WTC11 (cell line): ENCODE results near the gene TDRD15. TPM values are rescaled to one million over a fixed set of nuclear protein-coding genes. Genes with fewer than 3 reads are reported as not detected.

ENCODE experiments used
- ATAC-seq: fragments of 200-7000 bp; cut with Tn5 transposase; 2 replicates; pipeline ENCODE4 v1.10.0; 2021; ENCODE audit warnings: mild to moderate bottlenecking, moderate library complexity
- CTCF ChIA-PET: fragments of 300-600 bp; sonication (Branson Sonifier 250); formaldehyde crosslinking; loops from one replicate; lab custom pipeline; 2021; ENCODE audit warnings: antibody characterized with exemption; lab: Charles Lee
- POLR2A ChIA-PET: fragments of 350-600 bp; sonication (Branson Sonifier 250); formaldehyde crosslinking; loops from one replicate; lab custom pipeline; 2021; ENCODE audit warnings: antibody characterized with exemption; lab: Charles Lee
- DNase-seq: peaks from one replicate; pipeline ENCODE4 v3.0.0; 2021; ENCODE audit warnings: low spot score
- H3K27ac Mint-ChIP-seq: 2 replicates; pipeline ENCODE4 v1.8.0; 2021; ENCODE audit warnings: mixed read lengths
- H3K27me3 Mint-ChIP-seq: 2 replicates; pipeline ENCODE4 v1.8.0; 2021; ENCODE audit warnings: low read depth, mild to moderate bottlenecking, moderate library complexity, mixed read lengths
- H3K36me3 Mint-ChIP-seq: 2 replicates; pipeline ENCODE4 v1.8.0; 2021; ENCODE audit warnings: mixed read lengths
- H3K4me1 Mint-ChIP-seq: 2 replicates; pipeline ENCODE4 v1.8.0; 2022; ENCODE audit warnings: mixed read lengths
- H3K4me3 Mint-ChIP-seq: 2 replicates; pipeline ENCODE4 v1.8.0; 2021; ENCODE audit warnings: mild to moderate bottlenecking, moderate library complexity, mixed read lengths
- H3K9me3 Mint-ChIP-seq: 2 replicates; pipeline ENCODE4 v1.8.0; 2021; ENCODE audit warnings: mixed read lengths
- ATF1 ChIP-seq: sonication (generic); formaldehyde crosslinking; IDR thresholded peaks from 2 replicates; pipeline ENCODE4 v1.8.1; 2023; ENCODE audit warnings: mild to moderate bottlenecking, moderate library complexity, missing genetic modification reagents
- CTCF ChIP-seq: fragments of 200-600 bp; IDR thresholded peaks from 2 replicates; pipeline ENCODE4 v1.8.0; 2022; ENCODE audit warnings: antibody characterized with exemption
- FOXP1 ChIP-seq: sonication (generic); formaldehyde crosslinking; IDR thresholded peaks from 2 replicates; pipeline ENCODE4 v1.8.0; 2022; ENCODE audit warnings: missing genetic modification reagents, mild to moderate bottlenecking, moderate library complexity, borderline replicate concordance
- JAZF1 ChIP-seq: fragments of 250-450 bp; sonication (Bioruptor Pico); IDR thresholded peaks from 2 replicates; pipeline ENCODE4 v1.9.0; 2021; ENCODE audit warnings: moderate library complexity, mild to moderate bottlenecking, inconsistent platforms
- NR1H2 ChIP-seq: sonication (generic); formaldehyde crosslinking; IDR thresholded peaks from 2 replicates; pipeline ENCODE4 v1.9.0; 2021; ENCODE audit warnings: mild to moderate bottlenecking, moderate library complexity, missing genetic modification reagents
- RELA ChIP-seq: sonication (generic); formaldehyde crosslinking; IDR thresholded peaks from 2 replicates; pipeline ENCODE4 v1.8.1; 2022; ENCODE audit warnings: missing genetic modification reagents, mild to moderate bottlenecking, borderline replicate concordance
- TCF7 ChIP-seq: sonication (generic); formaldehyde crosslinking; IDR thresholded peaks from 2 replicates; pipeline ENCODE4 v1.8.0; 2022; ENCODE audit warnings: mild to moderate bottlenecking, low read depth, missing genetic modification reagents, moderate library complexity
- ZBTB43 ChIP-seq: sonication (generic); formaldehyde crosslinking; IDR thresholded peaks from 2 replicates; pipeline ENCODE4 v1.8.1; 2023; ENCODE audit warnings: mild to moderate bottlenecking, missing genetic modification reagents
- ZMAT4 ChIP-seq: fragments of 250-450 bp; sonication (Bioruptor Pico); IDR thresholded peaks from 2 replicates; pipeline ENCODE4 v1.9.0; 2021; ENCODE audit warnings: mild to moderate bottlenecking
- ZNF138 ChIP-seq: sonication (generic); formaldehyde crosslinking; conservative IDR thresholded peaks from 2 replicates; pipeline ENCODE4 v1.8.1; 2022; ENCODE audit warnings: mild to moderate bottlenecking, moderate library complexity, missing genetic modification reagents
- ZNF232 ChIP-seq: sonication (generic); formaldehyde crosslinking; IDR thresholded peaks from 2 replicates; pipeline ENCODE4 v1.8.0; 2022; ENCODE audit warnings: mild to moderate bottlenecking, missing genetic modification reagents
- total RNA-seq: library from RNA; stranded (reverse); gene quantifications from 3 replicates; pipeline ENCODE4 v1.2.3, GENCODE V29; 2021
- TF ChIP-seq, protein P1 (sequence below): sonication (generic); formaldehyde crosslinking; IDR thresholded peaks from 2 replicates; pipeline ENCODE4 v1.8.1; 2022; ENCODE audit warnings: missing genetic modification reagents, borderline replicate concordance
- TF ChIP-seq, protein P2 (sequence below): sonication (generic); formaldehyde crosslinking; IDR thresholded peaks from 2 replicates; pipeline ENCODE4 v1.8.0; 2022; ENCODE audit warnings: mild to moderate bottlenecking, missing genetic modification reagents
- TF ChIP-seq, protein P3 (sequence below): sonication (generic); formaldehyde crosslinking; IDR thresholded peaks from 2 replicates; pipeline ENCODE4 v1.8.0; 2023; ENCODE audit warnings: mild to moderate bottlenecking, missing genetic modification reagents
- TF ChIP-seq, protein P4 (sequence below): fragments of 250-450 bp; sonication (Bioruptor Pico); conservative IDR thresholded peaks from 2 replicates; pipeline ENCODE4 v1.9.0; 2021; ENCODE audit warnings: mild to moderate bottlenecking

The TDRD15 gene
- total RNA-seq, 1 experiment from 2014 or later = not detected

DNA sequence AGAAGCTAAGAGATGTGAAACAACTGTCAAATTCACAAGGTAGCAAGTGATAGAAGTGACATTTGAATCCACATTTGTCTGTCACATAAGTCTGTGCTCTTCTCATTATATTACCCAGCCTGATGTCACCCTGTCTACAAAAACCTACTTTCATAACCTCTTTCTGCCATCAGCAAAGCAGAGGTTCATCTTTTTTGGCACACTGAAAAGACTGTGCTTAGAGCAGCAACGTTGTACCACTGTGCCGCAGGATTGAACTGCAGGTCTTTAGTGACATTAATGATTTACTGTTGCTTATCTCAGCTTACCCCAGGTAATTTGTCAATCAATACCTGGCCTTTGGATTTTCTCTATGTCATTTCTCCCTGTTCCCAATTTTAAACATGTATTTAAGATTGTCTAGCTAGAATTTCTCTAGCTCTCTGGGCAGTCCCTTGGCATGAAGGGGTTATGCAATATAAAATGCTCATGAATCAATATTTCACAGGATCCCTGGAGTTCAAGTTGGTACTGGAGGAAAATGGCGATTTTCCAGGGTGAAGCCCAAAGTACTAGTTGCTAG lies 31.4 kb upstream of the TDRD15 start:
- DNase-seq = no peak
- CTCF ChIA-PET = no interaction called here
- no peaks in the 10 kb centered on the region for H3K36me3 Mint-ChIP-seq
- no peak overlapping the region for H3K4me3 Mint-ChIP-seq
- no peaks in the 10 kb centered on the region for H3K9me3 Mint-ChIP-seq
- POLR2A ChIA-PET = no interaction called here
- no peak for ATAC-seq
- no peak overlapping the region for H3K27ac Mint-ChIP-seq
- TF ChIP-seq ZMAT4 (no peak), NR1H2 (no peak), ZNF138 (CRISPR knock-in tag) (no peak), ATF1 (CRISPR knock-in tag) (no peak), TCF7 (CRISPR knock-in tag) (no peak), RELA (no peak), CTCF (no peak), ZBTB43 (CRISPR knock-in tag) (no peak), JAZF1 (CRISPR knock-in tag) (no peak), FOXP1 (no peak), ZNF232 (CRISPR knock-in tag) (no peak)
- TF ChIP-seq, protein P1, sequence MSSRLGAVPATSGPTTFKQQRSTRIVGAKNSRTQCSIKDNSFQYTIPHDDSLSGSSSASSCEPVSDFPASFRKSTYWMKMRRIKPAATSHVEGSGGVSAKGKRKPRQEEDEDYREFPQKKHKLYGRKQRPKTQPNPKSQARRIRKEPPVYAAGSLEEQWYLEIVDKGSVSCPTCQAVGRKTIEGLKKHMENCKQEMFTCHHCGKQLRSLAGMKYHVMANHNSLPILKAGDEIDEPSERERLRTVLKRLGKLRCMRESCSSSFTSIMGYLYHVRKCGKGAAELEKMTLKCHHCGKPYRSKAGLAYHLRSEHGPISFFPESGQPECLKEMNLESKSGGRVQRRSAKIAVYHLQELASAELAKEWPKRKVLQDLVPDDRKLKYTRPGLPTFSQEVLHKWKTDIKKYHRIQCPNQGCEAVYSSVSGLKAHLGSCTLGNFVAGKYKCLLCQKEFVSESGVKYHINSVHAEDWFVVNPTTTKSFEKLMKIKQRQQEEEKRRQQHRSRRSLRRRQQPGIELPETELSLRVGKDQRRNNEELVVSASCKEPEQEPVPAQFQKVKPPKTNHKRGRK (CRISPR knock-in tag) = no peak
- TF ChIP-seq, protein P2, sequence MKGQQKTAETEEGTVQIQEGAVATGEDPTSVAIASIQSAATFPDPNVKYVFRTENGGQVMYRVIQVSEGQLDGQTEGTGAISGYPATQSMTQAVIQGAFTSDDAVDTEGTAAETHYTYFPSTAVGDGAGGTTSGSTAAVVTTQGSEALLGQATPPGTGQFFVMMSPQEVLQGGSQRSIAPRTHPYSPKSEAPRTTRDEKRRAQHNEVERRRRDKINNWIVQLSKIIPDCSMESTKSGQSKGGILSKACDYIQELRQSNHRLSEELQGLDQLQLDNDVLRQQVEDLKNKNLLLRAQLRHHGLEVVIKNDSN (CRISPR knock-in tag) = no peak
- TF ChIP-seq, protein P3, sequence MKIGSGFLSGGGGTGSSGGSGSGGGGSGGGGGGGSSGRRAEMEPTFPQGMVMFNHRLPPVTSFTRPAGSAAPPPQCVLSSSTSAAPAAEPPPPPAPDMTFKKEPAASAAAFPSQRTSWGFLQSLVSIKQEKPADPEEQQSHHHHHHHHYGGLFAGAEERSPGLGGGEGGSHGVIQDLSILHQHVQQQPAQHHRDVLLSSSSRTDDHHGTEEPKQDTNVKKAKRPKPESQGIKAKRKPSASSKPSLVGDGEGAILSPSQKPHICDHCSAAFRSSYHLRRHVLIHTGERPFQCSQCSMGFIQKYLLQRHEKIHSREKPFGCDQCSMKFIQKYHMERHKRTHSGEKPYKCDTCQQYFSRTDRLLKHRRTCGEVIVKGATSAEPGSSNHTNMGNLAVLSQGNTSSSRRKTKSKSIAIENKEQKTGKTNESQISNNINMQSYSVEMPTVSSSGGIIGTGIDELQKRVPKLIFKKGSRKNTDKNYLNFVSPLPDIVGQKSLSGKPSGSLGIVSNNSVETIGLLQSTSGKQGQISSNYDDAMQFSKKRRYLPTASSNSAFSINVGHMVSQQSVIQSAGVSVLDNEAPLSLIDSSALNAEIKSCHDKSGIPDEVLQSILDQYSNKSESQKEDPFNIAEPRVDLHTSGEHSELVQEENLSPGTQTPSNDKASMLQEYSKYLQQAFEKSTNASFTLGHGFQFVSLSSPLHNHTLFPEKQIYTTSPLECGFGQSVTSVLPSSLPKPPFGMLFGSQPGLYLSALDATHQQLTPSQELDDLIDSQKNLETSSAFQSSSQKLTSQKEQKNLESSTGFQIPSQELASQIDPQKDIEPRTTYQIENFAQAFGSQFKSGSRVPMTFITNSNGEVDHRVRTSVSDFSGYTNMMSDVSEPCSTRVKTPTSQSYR (CRISPR knock-in tag) = no peak
- TF ChIP-seq, protein P4, sequence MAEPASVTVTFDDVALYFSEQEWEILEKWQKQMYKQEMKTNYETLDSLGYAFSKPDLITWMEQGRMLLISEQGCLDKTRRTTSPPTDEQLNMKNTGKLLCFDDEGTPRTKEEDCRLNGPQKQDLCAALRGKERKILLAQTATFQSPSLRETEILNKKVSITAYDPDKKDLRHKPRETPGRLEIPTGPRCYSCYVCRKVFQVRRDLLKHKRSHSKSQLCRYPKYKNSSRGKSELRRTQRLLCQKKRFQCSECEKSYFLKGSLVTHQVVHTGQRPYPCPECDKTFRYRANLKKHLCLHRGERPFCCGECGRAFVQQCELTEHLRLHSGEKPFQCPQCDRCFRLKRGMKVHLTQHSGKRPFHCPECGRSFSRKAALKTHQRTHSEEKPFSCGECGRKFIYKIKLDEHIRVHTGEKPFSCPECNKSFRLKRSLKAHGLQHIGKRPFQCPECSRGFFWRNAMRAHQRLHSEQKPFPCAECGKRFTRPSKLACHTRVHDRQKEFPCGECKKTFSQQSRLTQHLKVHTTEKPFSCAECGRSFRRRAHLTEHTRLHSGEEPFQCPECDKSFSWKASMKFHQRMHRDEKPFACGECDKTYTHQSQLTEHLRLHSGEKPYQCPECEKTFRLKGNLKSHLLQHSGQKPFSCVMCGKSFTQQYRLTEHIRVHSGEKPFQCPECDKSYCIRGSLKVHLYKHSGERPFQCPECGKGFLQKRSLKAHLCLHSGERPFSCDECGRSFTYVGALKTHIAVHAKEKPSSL (CRISPR knock-in tag) = no peak
- TF ChIP-seq, all 79 proteins: peak for 0
- peaks cover 20% of the 10 kb centered on the region for H3K4me1 Mint-ChIP-seq
- no peaks in the 10 kb centered on the region for H3K27me3 Mint-ChIP-seq
